ENCODE results near the gene MED10. TPM values are rescaled to one million over a fixed set of nuclear protein-coding genes. Genes with fewer than 3 reads are reported as not detected.

MED10 gene
- total RNA-seq, 1 donor from 2014 or later = 38.4 TPM

DNA sequence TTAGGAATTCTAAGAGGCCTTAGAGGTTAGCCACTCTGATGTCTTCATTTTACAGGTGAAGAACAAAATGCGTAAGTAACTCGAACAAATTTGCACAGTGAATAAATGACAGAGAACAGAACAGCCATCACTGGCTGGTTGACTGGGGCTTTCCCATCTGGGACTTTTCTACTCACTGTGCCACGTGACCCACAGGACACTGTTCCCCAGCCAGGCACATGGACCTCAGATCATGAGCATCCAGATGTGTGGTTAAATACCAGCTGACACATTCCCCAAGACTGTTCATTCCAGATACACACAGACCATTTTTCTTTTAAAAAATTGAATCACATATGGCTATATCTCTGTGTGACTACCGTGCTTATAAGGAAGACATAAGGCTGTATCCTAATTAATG, 25.8 kb upstream of the MED10 start:
- TF ChIP-seq, protein P1, sequence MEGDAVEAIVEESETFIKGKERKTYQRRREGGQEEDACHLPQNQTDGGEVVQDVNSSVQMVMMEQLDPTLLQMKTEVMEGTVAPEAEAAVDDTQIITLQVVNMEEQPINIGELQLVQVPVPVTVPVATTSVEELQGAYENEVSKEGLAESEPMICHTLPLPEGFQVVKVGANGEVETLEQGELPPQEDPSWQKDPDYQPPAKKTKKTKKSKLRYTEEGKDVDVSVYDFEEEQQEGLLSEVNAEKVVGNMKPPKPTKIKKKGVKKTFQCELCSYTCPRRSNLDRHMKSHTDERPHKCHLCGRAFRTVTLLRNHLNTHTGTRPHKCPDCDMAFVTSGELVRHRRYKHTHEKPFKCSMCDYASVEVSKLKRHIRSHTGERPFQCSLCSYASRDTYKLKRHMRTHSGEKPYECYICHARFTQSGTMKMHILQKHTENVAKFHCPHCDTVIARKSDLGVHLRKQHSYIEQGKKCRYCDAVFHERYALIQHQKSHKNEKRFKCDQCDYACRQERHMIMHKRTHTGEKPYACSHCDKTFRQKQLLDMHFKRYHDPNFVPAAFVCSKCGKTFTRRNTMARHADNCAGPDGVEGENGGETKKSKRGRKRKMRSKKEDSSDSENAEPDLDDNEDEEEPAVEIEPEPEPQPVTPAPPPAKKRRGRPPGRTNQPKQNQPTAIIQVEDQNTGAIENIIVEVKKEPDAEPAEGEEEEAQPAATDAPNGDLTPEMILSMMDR (IDR thresholded peaks at IDR 0.05; ENCODE audit: unreplicated experiment) = no peak
- Mint-ChIP-seq H3K27me3 (ENCODE audit: low read depth) (peaks cover 66% of the 10 kb centered on the region), H3K4me1 (no peaks in the 10 kb centered on the region), H3K27ac (no peak overlapping the region), H3K36me3 (no peaks in the 10 kb centered on the region), H3K4me3 (no peak overlapping the region), H3K9me3 (peaks cover 2% of the 10 kb centered on the region)
- no peak for DNase-seq (ENCODE audit: low spot score in 2 of 2, unreplicated experiment in 2 of 2)

DNA sequence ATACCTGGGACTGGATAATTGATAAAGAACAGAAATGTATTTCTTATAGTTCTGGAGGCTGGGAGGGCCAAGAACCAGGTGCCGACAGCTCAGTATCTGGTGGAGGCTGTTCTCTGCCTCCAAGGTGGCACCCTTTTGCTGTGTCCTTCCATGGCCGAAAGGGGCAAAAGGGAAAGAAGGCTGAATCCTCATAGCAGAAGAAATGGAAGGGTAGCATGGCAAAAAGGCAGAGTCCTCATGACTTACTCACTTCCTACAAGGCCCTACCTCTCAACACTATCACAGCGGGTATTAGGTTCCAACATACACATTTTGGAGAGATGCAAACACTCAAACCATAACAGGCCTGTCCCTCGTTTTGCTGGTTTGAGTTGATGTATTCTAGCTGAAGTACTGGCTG, 25.1 kb upstream of the MED10 start:
- H3K36me3 Mint-ChIP-seq = no peaks in the 10 kb centered on the region
- no peak overlapping the region for H3K27ac Mint-ChIP-seq

DNA sequence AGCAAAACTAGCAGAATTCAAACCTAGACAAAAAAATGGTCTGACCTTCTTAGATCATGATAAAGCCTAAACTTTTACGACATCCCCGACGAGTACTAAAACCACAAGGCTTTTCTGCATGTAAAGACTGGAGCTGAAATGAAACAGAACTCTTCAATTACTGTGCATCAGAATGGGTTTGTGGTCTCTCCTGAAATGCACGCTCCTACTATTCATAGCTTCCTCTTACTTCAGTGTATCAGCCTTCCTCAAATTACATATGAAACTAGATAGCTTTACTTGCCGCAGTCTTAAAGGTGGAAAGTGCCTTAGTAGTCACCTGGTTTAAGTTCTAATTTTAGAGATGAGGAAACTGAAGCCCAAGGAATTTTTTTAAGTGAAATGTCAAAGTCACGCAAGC, 24.6 kb upstream of the MED10 start:
- Mint-ChIP-seq H3K27me3 (ENCODE audit: low read depth) (peaks cover 65% of the 10 kb centered on the region), H3K4me1 (no peaks in the 10 kb centered on the region), H3K27ac (no peak overlapping the region), H3K36me3 (no peaks in the 10 kb centered on the region), H3K4me3 (no peak overlapping the region), H3K9me3 (no peaks in the 10 kb centered on the region)
- no peak for DNase-seq (ENCODE audit: low spot score in 2 of 2, unreplicated experiment in 2 of 2)
- TF ChIP-seq, protein P1 (IDR thresholded peaks at IDR 0.05; ENCODE audit: unreplicated experiment) = no peak

More for the DNA sequence above, 25.1 kb upstream of the MED10 start:
- TF ChIP-seq, protein P1 (IDR thresholded peaks at IDR 0.05; ENCODE audit: unreplicated experiment) = no peak
- no peaks in the 10 kb centered on the region for H3K9me3 Mint-ChIP-seq
- no peaks in the 10 kb centered on the region for H3K4me1 Mint-ChIP-seq
- no peak overlapping the region for H3K4me3 Mint-ChIP-seq
- peaks cover 66% of the 10 kb centered on the region for H3K27me3 Mint-ChIP-seq (ENCODE audit: low read depth)
- no peak for DNase-seq (ENCODE audit: low spot score in 2 of 2, unreplicated experiment in 2 of 2)

DNA sequence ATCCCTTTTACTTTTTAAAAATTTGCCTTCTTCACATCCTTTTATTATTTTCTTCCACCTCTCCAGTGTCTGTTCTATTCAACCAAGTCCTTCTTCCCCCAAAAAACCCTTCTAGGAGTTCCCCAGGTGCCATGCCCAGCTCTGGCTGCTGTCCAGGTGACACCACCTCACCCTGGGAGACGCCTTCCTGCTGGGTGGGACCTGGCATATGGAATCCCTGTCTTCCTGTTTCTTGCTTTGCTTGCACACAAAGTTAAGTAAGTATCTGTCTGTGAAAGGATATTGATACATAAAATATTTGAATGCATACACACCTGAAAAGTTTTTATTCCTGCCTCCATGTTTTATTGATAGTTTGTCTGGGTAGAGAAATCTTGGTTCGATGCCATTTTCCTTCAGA, 23.1 kb upstream of the MED10 start:
- no peaks in the 10 kb centered on the region for H3K4me1 Mint-ChIP-seq

DNA sequence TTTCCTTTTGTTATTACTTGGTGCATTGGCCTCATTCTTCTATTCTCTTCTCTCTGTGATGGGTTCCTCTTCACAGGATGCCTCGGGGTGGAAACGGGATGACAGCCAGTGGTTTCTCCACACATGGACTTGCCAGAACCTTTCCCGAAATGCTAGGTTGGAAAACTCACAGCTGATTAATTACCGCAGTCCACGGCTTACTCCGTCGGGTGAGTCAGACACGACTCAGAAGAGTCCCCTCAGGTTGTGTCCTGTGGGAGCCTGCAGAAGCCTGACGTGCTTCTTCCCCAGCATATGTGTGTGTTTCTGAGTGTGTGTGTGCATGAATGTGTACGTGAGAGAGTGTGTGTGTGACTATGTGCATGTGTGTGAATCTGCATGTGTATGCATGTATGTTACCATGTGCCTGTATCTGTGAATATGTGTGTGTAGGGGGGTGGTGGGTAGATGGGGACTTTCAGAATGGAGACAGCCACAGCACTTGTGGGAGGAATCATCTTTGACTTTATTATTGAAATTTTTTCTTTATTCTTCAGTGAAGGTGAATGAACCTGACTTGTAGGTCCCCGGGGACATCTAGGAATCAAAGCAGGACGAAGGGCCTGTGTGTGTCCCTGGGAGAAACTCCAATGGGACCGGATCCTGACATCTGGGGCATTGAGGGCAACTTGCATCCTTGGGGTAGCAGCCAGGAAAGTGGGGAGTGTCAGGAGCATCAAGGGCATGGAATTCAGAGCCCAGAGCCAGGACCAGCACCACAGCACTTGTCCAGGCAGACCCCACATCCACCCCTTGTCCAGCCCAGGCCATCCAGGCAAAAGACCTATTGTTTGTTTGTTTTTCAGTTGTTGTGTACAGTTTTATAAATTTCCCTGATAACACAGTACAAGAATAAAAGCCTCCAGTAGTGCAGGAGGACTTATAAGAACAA, 21.9 kb upstream of the MED10 start:
- Mint-ChIP-seq H3K9me3 (peaks cover 3% of the 10 kb centered on the region), H3K4me1 (no peaks in the 10 kb centered on the region), H3K27ac (no peak overlapping the region), H3K4me3 (no peak overlapping the region), H3K27me3 (ENCODE audit: low read depth) (peaks cover 64% of the 10 kb centered on the region), H3K36me3 (no peaks in the 10 kb centered on the region)
- TF ChIP-seq, protein P1 (IDR thresholded peaks at IDR 0.05; ENCODE audit: unreplicated experiment) = no peak
- no peak for DNase-seq (ENCODE audit: low spot score in 2 of 2, unreplicated experiment in 2 of 2)

More for the DNA sequence above, 23.1 kb upstream of the MED10 start:
- Mint-ChIP-seq H3K27me3 (ENCODE audit: low read depth) (peaks cover 56% of the 10 kb centered on the region), H3K27ac (no peak overlapping the region), H3K36me3 (no peaks in the 10 kb centered on the region), H3K4me3 (no peak overlapping the region), H3K9me3 (peaks cover 3% of the 10 kb centered on the region)
- TF ChIP-seq, protein P1 (IDR thresholded peaks at IDR 0.05; ENCODE audit: unreplicated experiment) = no peak
- no peak for DNase-seq (ENCODE audit: low spot score in 2 of 2, unreplicated experiment in 2 of 2)
